PC-9 (cell line): ENCODE measurements around the gene NISCH.

ENCODE experiments used
- CTCF ChIP-seq: fragments of 200-600 bp; sonication (generic); conservative IDR thresholded peaks from 2 replicates; pipeline ENCODE4 v1.6.1; 2017; ENCODE audit warnings: mixed run types, antibody characterized with exemption, mild to moderate bottlenecking, moderate library complexity
- EZH2 ChIP-seq: fragments of 200-600 bp; sonication (generic); IDR thresholded peaks from 2 replicates; pipeline ENCODE4 v1.8.0; 2017; ENCODE audit warnings: antibody characterized with exemption, low read depth

- TF ChIP-seq CTCF, result no peak
- no peak for TF ChIP-seq EZH2
Measured at GRCh38 chr3:52406791-52407510, 48.5 kb upstream of the NISCH start.
